ENCODE results near the gene GINS2. TPM values are rescaled to one million over a fixed set of nuclear protein-coding genes. Genes with fewer than 3 reads are reported as not detected.

GINS2 gene
- total and polyA plus RNA-seq, 9 donors = 0.23 to 1.6 (median 1.4) TPM

GRCh38 chr16:85724126-85724879 lies 35.5 kb upstream of the GINS2 start:
- Histone ChIP-seq H3K4me1 (ENCODE audit: insufficient read depth) (no peaks in the 10 kb centered on the region), H3K4me3 (no peak overlapping the region), H3K36me3 (no peaks in the 10 kb centered on the region), H3K9me3 (no peaks in the 10 kb centered on the region), H3K27me3 (no peaks in the 10 kb centered on the region), H3K27ac (no peak overlapping the region)
- WGBS, 3 donors = 79 to 83% (median 80%) methylated on average over 20 of the region's 20 CpGs
- intact Hi-C loops (cut with DNase I) = no loop called here
- TF ChIP-seq CTCF (IDR thresholded peaks at IDR 0.05) = no peak
- TF ChIP-seq POLR2A (IDR thresholded peaks at IDR 0.05) = no peak
- TF ChIP-seq EP300 (IDR thresholded peaks at IDR 0.05) = no peak
- DNase-seq = no peak

GRCh38 chr16:85722128-85722893 lies 33.6 kb upstream of the GINS2 start:
- no peak for TF ChIP-seq POLR2A (IDR thresholded peaks at IDR 0.05)
- TF ChIP-seq CTCF (IDR thresholded peaks at IDR 0.05) = no peak
- TF ChIP-seq EP300 (IDR thresholded peaks at IDR 0.05) = no peak
- 89 to 92% (median 91%) methylated on average over 20 of the region's 20 CpGs for WGBS, 3 donors
- no peak for DNase-seq
- no peaks in the 10 kb centered on the region for H3K27me3 ChIP-seq
- no peak overlapping the region for H3K4me3 ChIP-seq
- no peaks in the 10 kb centered on the region for H3K36me3 ChIP-seq
- intact Hi-C loops (cut with DNase I) = no loop called here
- H3K4me1 ChIP-seq (ENCODE audit: insufficient read depth) = no peaks in the 10 kb centered on the region
- no peaks in the 10 kb centered on the region for H3K9me3 ChIP-seq
- H3K27ac ChIP-seq = no peak overlapping the region

- no peaks in the 10 kb centered on the region for H3K27me3 ChIP-seq
Observed at GRCh38 chr16:85720302-85720637, 31.5 kb upstream of the GINS2 start.

More at GRCh38 chr16:85720302-85720637, 31.5 kb upstream of the GINS2 start:
- no peaks in the 10 kb centered on the region for H3K4me1 ChIP-seq (ENCODE audit: insufficient read depth)
- intact Hi-C loops (cut with DNase I) = no loop called here
- TF ChIP-seq POLR2A (IDR thresholded peaks at IDR 0.05) (no peak), EP300 (IDR thresholded peaks at IDR 0.05) (no peak), CTCF (IDR thresholded peaks at IDR 0.05) (no peak)
- H3K4me3 ChIP-seq = no peak overlapping the region
- DNase-seq = no peak
- H3K27ac ChIP-seq = no peak overlapping the region
- no peaks in the 10 kb centered on the region for H3K36me3 ChIP-seq
- WGBS, 3 donors = 83 to 95% (median 92%) methylated on average over 4 of the region's 4 CpGs
- H3K9me3 ChIP-seq = no peaks in the 10 kb centered on the region

All from ovary (tissue), 9 donors.